ENCODE measurements around the gene GET3. TPM values are rescaled to one million over a fixed set of nuclear protein-coding genes. Genes with fewer than 3 reads are reported as not detected.

The GET3 gene
- total and polyA plus RNA-seq, 2 donors (not counting 3 experiments of a cell fraction or from before 2014, with no cell fraction given): 74.8 to 197 TPM

GRCh38 chr19:12745166-12745897 is 8.0 kb downstream of the GET3 start:
- intact Hi-C loops (cut with micrococcal nuclease): no loop called here
- no peak overlapping the region for H3K4me3 ChIP-seq (replicated peaks in 1 of 3; ENCODE audit: insufficient read depth in 1 of 3, low read depth in 1 of 3, low read length in 3 of 3)
- ChIA-PET POLR2A (no interaction called here), CTCF (interaction anchor here (1.6 kb wide), 1 partner anchor 15 kb away, joined by 5 read pairs; no protein-coding TSS in a partner anchor)
- no peaks in the 10 kb centered on the region for H3K9me3 ChIP-seq (replicated peaks; ENCODE audit: control insufficient read depth, insufficient read depth, low read length)
- no peaks in the 10 kb centered on the region for H3K27me3 ChIP-seq (ENCODE audit: control insufficient read depth in 2 of 2, insufficient read depth in 2 of 2, low read length in 2 of 2)
- no peak for FAIRE-seq
- no peak overlapping the region for H3K4me2 ChIP-seq (ENCODE audit: insufficient read depth, low read length)
- no peaks in the 10 kb centered on the region for H3K9me1 ChIP-seq (replicated peaks; ENCODE audit: control insufficient read depth, extremely low read depth, insufficient read depth, low read length)
- no peaks in the 10 kb centered on the region for H4K20me1 ChIP-seq (replicated peaks; ENCODE audit: control insufficient read depth, extremely low read depth, insufficient read depth, low read length)
- peaks cover 0 to 23% of the 10 kb centered on the region in 2 experiments for H3K36me3 ChIP-seq (ENCODE audit: control insufficient read depth in 2 of 2, extremely low read depth in 1 of 2, insufficient read depth in 2 of 2, low read length in 2 of 2)
- H3K9ac ChIP-seq (replicated peaks; ENCODE audit: extremely low read depth, insufficient read depth, low read length): no peak overlapping the region
- no peak for TF ChIP-seq JUN (IDR thresholded peaks at IDR 0.05; ENCODE audit: borderline replicate concordance, insufficient read depth, insufficient read length, low read depth)
- no peak for TF ChIP-seq FOS (IDR thresholded peaks at IDR 0.05; ENCODE audit: borderline replicate concordance, insufficient read depth, low read length)
- TF ChIP-seq MYC (IDR thresholded peaks at IDR 0.05; ENCODE audit: low read depth, low read length): no peak
- no peak for TF ChIP-seq CTCF (IDR thresholded peaks at IDR 0.05; ENCODE audit: extremely low read depth in 1 of 2, insufficient read depth in 1 of 2, low read depth in 1 of 2, low read length in 2 of 2)
- no peak for TF ChIP-seq POLR2AphosphoS5 (IDR thresholded peaks at IDR 0.05; ENCODE audit: insufficient read depth, low read depth, low read length)
- TF ChIP-seq EZH2 (IDR thresholded peaks at IDR 0.05; ENCODE audit: borderline replicate concordance, low read depth, low read length, severe bottlenecking): no peak
- no peak for TF ChIP-seq MAX (IDR thresholded peaks at IDR 0.05; ENCODE audit: insufficient read depth, insufficient read length)
- TF ChIP-seq GATA2 (IDR thresholded peaks at IDR 0.05; ENCODE audit: insufficient read depth, insufficient read length, low read depth, low read length): no peak
- no peak overlapping the region for H2AFZ ChIP-seq (ENCODE audit: low read depth, low read length)
- DNase-seq (ENCODE audit: low read depth, low spot score): no peak
- H3K79me2 ChIP-seq (ENCODE audit: control insufficient read depth, insufficient read depth, low read length): no peaks in the 10 kb centered on the region
- peaks cover 2% of the 10 kb centered on the region for H3K4me1 ChIP-seq (ENCODE audit: control insufficient read depth, extremely low read depth, insufficient read depth, low read length)
- no peak overlapping the region for H3K27ac ChIP-seq (ENCODE audit: insufficient read depth, low read depth, low read length)
- dilution Hi-C loops (cut with MboI; ENCODE audit: extremely low pct_ligation_motif_present, low sequenced_read_pairs): no loop called here
- BruUV-seq (replicated peaks): no TSS peak

Data from endothelial cell of umbilical vein (primary cell).